SK-N-SH treated with all-trans-retinoic acid at 6 μM for 48 hours (cell line): ENCODE data around the gene MITF.

ENCODE experiments used
- ARNTL ChIP-seq: fragments of 450-650 bp; formaldehyde crosslinking; IDR thresholded peaks from 2 replicates; pipeline ENCODE4 v1.5.0; 2020; ENCODE audit warnings: low read depth, mild to moderate bottlenecking, moderate library complexity, borderline replicate concordance
- ESRRG ChIP-seq: fragments of 250-450 bp; sonication (Bioruptor Pico); IDR thresholded peaks from 2 replicates; pipeline ENCODE4 v1.6.1; 2021; ENCODE audit warnings: mild to moderate bottlenecking
- GLIS3 ChIP-seq: fragments of 250-450 bp; sonication (Bioruptor Pico); IDR thresholded peaks from 2 replicates; pipeline ENCODE4 v1.5.0; 2020; ENCODE audit warnings: mild to moderate bottlenecking, moderate library complexity
- RARB ChIP-seq: fragments of 250-450 bp; sonication (Bioruptor Pico); IDR thresholded peaks from 2 replicates; pipeline ENCODE4 v1.8.0; 2021; ENCODE audit warnings: mild to moderate bottlenecking, moderate library complexity
- SNAI2 ChIP-seq: fragments of 250-450 bp; sonication (Bioruptor Pico); IDR thresholded peaks from 2 replicates; pipeline ENCODE4 v1.5.0; 2020; ENCODE audit warnings: mild to moderate bottlenecking, moderate library complexity
- ZC3H10 ChIP-seq: fragments of 250-450 bp; sonication (Bioruptor Pico); IDR thresholded peaks from 2 replicates; pipeline ENCODE4 v1.5.1; 2021; ENCODE audit warnings: mild to moderate bottlenecking, moderate library complexity
- ZFP3 ChIP-seq: fragments of 250-450 bp; sonication (Bioruptor Pico); IDR thresholded peaks from 2 replicates; pipeline ENCODE4 v1.5.0; 2020; ENCODE audit warnings: mild to moderate bottlenecking, moderate library complexity
- ZFP30 ChIP-seq: fragments of 450-650 bp; formaldehyde crosslinking; IDR thresholded peaks from 2 replicates; pipeline ENCODE4 v1.5.0; 2022; ENCODE audit warnings: mild to moderate bottlenecking, moderate library complexity
- TF ChIP-seq, protein P1 (sequence below): fragments of 250-450 bp; sonication (Bioruptor Pico); IDR thresholded peaks from 2 replicates; pipeline ENCODE4 v1.8.0; 2020; ENCODE audit warnings: mild to moderate bottlenecking, moderate library complexity, borderline replicate concordance

- TF ChIP-seq ZFP3 (CRISPR knock-in tag), result no peak
- no peak for TF ChIP-seq ARNTL (CRISPR knock-in tag)
- TF ChIP-seq, protein P1, sequence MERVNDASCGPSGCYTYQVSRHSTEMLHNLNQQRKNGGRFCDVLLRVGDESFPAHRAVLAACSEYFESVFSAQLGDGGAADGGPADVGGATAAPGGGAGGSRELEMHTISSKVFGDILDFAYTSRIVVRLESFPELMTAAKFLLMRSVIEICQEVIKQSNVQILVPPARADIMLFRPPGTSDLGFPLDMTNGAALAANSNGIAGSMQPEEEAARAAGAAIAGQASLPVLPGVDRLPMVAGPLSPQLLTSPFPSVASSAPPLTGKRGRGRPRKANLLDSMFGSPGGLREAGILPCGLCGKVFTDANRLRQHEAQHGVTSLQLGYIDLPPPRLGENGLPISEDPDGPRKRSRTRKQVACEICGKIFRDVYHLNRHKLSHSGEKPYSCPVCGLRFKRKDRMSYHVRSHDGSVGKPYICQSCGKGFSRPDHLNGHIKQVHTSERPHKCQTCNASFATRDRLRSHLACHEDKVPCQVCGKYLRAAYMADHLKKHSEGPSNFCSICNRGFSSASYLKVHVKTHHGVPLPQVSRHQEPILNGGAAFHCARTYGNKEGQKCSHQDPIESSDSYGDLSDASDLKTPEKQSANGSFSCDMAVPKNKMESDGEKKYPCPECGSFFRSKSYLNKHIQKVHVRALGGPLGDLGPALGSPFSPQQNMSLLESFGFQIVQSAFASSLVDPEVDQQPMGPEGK (CRISPR knock-in tag), result no peak
- TF ChIP-seq ZFP30 (CRISPR knock-in tag), result no peak
- TF ChIP-seq GLIS3 (CRISPR knock-in tag), result no peak
- TF ChIP-seq ESRRG (CRISPR knock-in tag), result no peak
- no peak for TF ChIP-seq RARB
- no peak for TF ChIP-seq ZC3H10 (CRISPR knock-in tag)
- no peak for TF ChIP-seq SNAI2 (CRISPR knock-in tag)
These were observed 90.9 kb downstream of the MITF start for GRCh38 chr3:69830147-69830546.
